NCI-H774 (cell line): ENCODE measurements around the gene PRDM2.
"Not testable (repeated sequence)": the region's sequence is repeated elsewhere in the genome, so short reads cannot be mapped to it uniquely, and the experiment has no call there.

Experiments
- DNase-seq: peaks from one replicate; lab custom pipeline; 2025; lab: John Stamatoyannopoulos, UW

Gene PRDM2

GRCh38 chr1:13701271-13701640 lies 1.3 kb downstream of the PRDM2 start:
- DNase-seq = no peak

DNA sequence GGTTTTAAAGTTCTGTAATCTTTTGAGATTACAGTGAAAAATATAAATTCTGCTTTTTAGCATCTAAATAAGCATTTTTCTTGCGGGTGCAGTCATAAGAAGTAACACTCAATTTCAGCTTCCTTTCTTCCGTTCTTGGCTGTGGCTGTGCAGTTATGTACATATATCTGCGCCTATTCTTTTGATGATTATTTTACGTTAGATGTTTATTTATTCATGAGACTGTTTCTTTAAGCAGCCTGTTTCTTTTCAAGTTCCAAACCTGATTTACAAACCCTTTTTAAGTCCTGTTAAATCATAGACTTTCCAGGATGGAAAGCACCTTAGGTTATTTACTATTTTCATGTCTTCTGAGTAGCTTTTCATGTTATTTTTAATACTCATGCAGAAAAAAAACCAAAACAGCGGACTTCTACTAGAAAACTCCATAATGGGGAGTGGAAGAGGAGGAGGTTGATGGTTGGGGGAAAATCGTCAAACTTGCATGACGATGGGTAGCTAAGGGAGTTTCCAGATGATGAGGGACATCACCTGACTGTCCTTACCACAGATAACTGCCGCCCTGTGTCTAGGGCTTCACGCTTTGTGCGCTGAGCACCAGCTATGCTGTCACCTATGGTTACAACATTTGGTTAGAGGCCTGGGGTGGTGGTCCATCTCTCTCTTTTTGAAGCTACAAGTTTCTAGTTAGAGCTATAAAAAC lies 2.6 kb downstream of the PRDM2 start:
- no peak for DNase-seq

GRCh38 chr1:13703128-13703513 lies 3.1 kb downstream of the PRDM2 start:
- DNase-seq = no peak

DNA sequence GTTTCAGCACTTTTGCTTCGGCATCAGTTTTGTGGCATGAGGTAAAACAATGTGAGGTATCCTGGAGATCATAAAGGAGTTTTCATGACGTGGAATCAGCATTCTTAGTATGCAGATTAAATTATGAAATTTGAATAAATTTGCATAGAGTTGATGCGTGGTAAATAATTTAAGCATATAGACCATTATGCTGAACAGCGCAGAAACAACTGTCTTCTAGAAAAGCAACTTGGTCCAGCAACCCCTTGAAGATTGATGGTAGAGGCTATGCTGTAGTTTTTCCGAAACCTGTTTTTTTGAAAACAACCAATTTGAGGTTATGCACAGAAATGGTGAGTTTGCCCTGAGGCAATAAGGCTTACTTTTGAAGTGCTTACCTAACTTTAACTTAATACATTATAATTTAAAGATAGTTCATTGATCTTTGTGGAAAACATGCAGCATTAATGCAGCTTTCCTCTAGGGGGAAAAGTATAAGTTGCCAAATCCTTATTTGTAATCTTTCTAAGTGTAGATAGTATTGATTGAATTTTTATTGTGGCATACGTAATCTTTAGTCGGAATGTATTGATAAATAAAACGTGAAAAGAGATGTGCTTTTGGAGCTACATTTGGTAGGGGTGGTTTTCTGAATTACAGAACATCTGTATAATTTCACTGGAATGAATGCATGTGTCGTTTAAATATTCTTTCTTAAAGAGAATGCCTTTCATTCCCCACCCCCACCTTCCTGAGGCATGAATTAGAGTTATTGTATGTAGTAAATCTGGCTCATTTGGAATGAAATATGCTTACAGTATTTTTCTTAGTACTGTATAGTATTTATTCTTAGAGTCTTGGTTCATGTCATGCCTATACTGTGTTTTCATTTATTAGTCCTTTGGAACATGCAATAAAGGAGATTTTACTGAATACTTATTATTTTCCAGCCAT lies 3.8 kb downstream of the PRDM2 start:
- no peak for DNase-seq

DNA sequence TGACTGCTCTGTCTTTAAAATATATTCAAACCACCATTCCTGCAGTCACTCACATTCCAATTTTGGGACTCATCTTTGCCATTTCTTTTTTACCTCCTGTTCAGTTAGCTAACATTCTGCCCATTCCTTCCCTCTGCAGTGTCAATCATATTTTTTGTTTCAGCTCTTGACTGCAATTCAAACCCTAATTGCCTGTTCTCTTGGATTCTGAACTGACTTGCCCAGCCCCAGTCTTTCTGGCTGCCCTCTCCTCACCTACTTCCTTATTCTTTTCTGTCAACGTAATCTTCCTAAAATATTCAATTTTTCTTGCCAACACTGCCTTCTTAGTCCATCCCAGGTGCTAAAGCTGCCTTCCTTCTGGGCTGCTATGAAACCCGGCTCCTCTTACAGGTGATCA lies 6.1 kb downstream of the PRDM2 start:
- DNase-seq = no peak

GRCh38 chr1:13707164-13707563 lies 7.2 kb downstream of the PRDM2 start:
- DNase-seq = no peak

DNA sequence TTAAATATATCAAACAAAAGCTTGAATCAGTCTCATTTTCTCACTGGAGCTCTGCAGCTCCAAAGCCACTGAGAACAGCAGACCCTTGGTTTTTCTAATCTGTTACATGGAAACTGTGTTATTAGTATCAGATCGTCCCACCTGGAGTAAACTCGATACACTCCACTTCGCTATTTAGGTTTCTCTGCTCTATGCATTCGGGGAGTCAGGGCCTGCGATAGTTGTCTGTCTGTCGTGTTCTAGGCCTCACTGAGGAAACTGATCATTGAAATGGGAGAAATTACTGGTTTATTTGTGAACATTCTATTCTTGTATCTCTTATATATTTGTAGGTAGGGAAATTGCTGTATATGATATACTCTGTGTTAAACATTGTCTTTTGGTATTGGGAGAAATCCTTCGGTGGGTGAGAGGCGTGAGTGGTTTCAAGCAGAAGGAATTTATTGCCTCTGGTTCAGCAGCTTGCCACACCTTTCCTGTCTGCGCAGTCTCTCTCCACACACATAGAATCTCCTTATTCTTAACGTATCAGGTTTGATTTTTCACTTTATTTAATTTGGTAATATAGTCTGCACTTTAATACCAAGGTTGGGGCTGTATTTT lies 8.5 kb downstream of the PRDM2 start:
- no peak for DNase-seq

GRCh38 chr1:13710086-13710485 lies 10.1 kb downstream of the PRDM2 start:
- no peak for DNase-seq

DNA sequence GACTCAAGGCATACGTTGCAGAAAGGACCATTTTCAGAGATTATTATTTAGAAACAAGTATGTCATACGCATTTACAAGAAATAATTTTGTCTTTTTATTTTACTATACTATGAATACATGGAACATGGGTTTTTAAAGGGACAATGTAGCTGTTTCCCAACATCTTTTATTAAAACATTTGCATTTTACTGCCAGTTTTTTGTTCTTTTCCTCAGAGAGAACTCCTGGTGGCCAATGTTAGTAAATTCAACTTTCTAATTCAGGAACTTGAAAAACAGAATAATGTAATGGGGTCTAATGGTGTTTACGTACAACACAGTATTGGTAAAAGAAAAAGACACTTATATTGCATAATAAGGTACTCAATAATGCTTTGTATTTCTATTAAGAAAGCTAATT lies 14.9 kb downstream of the PRDM2 start:
- no peak for DNase-seq

DNA sequence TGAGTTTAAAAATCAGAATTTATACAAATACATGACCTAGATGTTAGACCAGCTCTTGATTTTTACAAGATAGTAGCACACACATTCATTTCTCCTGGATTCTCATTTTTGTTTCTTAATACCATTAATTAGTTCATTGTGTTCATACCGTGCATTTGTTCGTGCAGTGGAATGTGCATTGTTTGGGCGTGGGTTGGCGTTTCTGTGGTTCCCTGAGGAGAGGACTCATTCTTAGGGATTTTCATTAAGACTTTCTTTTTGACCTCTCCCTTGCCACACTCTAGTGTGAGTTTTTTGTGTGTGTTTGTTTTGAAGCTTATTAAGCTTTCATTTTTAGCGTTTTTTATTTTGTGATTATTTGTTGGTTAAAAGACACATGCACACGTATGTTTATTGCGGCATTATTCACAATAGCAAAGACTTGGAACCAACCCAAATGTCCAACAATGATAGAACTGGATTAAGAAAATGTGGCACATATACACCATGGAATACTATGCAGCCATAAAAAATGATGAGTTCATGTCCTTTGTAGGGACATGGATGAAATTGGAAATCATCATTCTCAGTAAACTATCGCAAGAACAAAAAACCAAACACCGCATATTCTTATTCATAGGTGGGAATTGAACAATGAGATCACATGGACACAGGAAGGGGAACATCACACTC lies 15.8 kb downstream of the PRDM2 start:
- DNase-seq = not testable (repeated sequence)

- DNase-seq = no peak
Measured at GRCh38 chr1:13722808-13723360, 22.9 kb downstream of the PRDM2 start.

DNA sequence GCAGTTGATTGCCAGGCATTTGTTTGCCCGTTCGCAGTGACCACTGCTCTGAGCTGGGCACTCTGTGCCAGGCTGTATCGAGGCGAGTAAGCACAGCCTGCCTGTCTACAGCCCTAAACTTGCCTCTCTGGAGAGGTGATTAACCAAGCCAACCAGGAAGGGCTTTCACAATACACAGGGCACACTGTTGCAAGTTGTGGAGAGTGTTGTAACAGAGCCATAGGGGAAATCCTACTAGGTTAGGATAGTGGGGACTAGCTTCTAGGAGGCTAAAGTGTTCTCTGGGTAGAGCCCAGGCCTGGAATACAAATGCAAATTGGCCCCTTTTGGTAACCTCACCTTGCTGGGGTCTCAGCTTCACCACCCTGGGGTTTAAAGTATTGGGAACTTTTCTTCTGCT lies 23.8 kb downstream of the PRDM2 start:
- no peak for DNase-seq

DNA sequence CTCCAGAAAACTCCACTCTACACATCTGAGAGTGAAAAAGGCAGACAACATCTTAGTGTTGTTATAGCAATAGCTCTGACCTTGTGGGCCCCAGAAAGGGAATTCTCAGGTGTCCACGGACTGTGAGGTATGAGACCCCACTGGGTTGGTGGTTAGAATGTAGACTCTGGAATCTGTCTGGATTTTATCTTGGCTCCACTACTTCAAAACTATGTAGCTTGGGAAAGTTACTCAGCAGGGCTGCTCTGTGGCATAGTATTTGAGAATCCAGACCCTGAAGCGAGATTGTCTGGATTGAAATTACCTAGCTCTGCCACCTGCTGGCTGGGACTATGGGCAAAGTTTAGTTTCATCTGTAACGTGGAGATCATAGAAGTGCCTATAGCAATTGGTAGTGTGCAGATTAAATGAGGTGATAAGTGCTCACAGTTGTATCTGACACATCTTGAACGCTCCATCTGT lies 25.8 kb downstream of the PRDM2 start:
- DNase-seq = no peak

GRCh38 chr1:13728091-13728715 lies 28.2 kb downstream of the PRDM2 start:
- no peak for DNase-seq

DNA sequence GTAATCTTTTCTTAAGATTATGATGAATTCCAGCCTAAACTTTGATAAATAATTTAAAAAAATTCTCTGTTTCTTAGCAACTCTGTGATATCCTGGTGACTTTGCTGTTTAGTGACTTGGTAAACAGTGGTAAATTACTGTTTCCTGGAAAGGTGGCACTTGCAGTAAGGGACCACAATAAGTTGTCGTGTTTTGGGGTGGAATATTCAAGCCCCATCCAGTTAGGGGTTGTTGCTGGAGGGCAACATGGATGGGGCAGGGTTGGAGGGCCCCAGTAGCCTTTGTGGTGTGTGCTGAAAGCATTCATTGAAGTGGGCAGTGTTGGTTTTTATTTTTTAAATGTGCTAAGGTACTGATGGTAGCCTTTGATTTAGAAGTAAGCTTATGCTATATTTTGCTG lies 30.3 kb downstream of the PRDM2 start:
- no peak for DNase-seq

GRCh38 chr1:13730751-13731482 lies 30.9 kb downstream of the PRDM2 start:
- no peak for DNase-seq

DNA sequence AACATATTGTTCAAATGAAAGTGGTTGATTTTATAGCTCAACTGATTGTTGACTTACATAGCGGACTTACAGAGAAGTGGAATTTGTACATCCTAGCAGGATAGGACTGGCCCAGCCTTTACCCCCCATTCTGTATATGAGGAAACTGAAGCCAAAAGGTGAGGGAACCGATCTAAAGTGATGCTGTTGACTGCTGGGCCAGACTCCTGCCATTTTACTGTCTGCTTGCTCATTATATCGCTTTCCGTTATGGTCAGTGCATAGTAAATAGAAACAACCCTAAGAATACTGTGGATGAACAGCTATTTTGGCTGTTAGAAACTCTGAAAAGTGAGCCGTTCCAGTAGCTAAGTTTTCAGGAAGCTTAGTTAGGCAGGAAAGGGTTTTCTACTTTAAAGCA lies 31.9 kb downstream of the PRDM2 start:
- no peak for DNase-seq

DNA sequence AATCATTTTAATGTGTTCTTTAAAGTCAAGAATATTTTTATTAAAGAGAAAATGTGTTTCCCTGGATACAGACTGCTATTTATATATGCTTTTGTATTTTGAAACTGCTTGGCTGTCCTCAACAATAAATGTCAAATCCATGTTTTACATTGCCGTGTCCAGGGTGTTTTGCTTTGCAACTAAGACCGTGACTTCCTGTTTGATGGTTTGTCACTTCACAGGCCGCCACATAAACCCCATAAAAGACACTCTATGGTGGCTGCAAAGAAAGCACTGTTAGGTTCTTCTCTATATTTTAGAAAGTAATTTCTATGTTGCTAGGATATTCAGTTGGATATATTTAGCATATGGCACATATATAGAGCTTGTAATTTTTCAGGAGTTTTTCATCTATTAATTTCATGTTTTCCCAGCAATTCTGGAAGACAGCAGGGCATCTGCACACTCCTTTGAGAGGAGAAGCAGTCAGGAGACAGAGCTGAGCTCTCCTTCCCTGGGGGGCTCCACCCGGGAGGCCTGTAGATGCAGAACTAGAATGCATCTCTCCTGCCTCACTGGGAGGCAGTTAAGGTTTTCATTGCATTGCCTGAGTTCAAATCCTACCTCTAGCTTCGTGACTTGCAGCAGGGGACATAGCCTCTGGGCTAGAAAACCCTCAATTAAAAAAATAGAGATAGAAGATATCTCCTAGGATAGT lies 33.1 kb downstream of the PRDM2 start:
- DNase-seq = no peak

DNA sequence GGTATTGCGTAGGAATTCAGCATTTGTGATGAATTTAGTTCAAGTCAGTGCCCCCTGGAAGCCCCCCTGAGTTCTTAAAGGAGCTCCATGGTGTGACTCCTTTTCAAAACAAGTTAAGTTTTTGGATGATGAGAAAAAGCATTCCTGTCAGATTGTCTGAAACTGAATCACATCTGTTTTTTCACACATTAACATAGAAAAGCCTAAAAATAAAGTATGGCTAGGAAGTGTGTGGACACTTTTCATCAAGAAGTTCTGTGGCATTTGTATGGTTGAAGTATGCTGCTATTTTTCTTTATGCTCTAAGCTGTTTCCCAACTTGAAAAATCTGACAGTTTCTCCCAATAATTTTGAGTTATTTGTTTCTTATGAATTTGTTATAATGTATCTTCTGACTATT lies 33.7 kb downstream of the PRDM2 start:
- DNase-seq = no peak
